Dermis microvascular lymphatic vessel endothelial cell (primary cell): ENCODE measurements around the gene ATP11A. TPM values are rescaled to one million over a fixed set of nuclear protein-coding genes. Genes with fewer than 3 reads are reported as not detected.

Source experiments
- DNase-seq, 2 donors: peaks; one replicate each; pipeline versions ENCODE4 v3.0.0 to v3.0.0-alpha.2; 2010; ENCODE audit warnings: low read depth in 2 of 2
- total RNA-seq: library from RNA; depleted of rRNA; stranded (reverse); fragments of >200 nt; gene quantifications from 2 replicates; pipeline ENCODE4 v1.2.1, GENCODE V29; 2014

ATP11A gene
- total RNA-seq, 1 donor from 2014 or later = 11.2 TPM

- no peak for DNase-seq
These were observed 201.9 kb downstream of the ATP11A start for GRCh38 chr13:112891477-112892401.

- DNase-seq = peak in 1 of 2 donors; percentile 37
These were observed 202.8 kb downstream of the ATP11A start for GRCh38 chr13:112892426-112893206.

GRCh38 chr13:112893207-112893569 is 203.3 kb downstream of the ATP11A start:
- no peak for DNase-seq

GRCh38 chr13:112893570-112894422 is 204.0 kb downstream of the ATP11A start:
- DNase-seq = peak; percentile 42 to 45

GRCh38 chr13:112894423-112894672 is 204.5 kb downstream of the ATP11A start:
- DNase-seq = no peak

GRCh38 chr13:112894673-112895481 is 205.0 kb downstream of the ATP11A start:
- no peak for DNase-seq

- no peak for DNase-seq
These were observed 206.0 kb downstream of the ATP11A start for GRCh38 chr13:112895521-112896465.

GRCh38 chr13:112896736-112897602 is 207.1 kb downstream of the ATP11A start:
- DNase-seq = no peak

- DNase-seq = no peak
These were observed 207.7 kb downstream of the ATP11A start for GRCh38 chr13:112897603-112897955.

- DNase-seq = no peak
These were observed 208.2 kb downstream of the ATP11A start for GRCh38 chr13:112897956-112898620.

GRCh38 chr13:112898621-112899280 is 208.9 kb downstream of the ATP11A start:
- no peak for DNase-seq

GRCh38 chr13:112899281-112900225 is 209.7 kb downstream of the ATP11A start:
- no peak for DNase-seq

GRCh38 chr13:112900226-112900600 is 210.4 kb downstream of the ATP11A start:
- no peak for DNase-seq

GRCh38 chr13:112900691-112901091 is 210.9 kb downstream of the ATP11A start:
- no peak for DNase-seq

GRCh38 chr13:112902101-112902651 is 212.3 kb downstream of the ATP11A start:
- DNase-seq = no peak

- DNase-seq = no peak
These were observed 212.8 kb downstream of the ATP11A start for GRCh38 chr13:112902669-112903068.
